Activated naive CD8-positive, alpha-beta T cell treated with anti-CD3 and anti-CD28 coated beads, Interleukin-2, amount 50 U/mL, for 16 hours (primary cell): ENCODE results near the gene ALKBH4.
"Not testable (repeated sequence)": the region's sequence is repeated elsewhere in the genome, so short reads cannot be mapped to it uniquely, and the experiment has no call there.

Experiments
- DNase-seq: peaks from one replicate; pipeline ENCODE4 v3.0.0-alpha.2; 2020; ENCODE audit warnings: low read depth, low spot score

Gene ALKBH4

DNA sequence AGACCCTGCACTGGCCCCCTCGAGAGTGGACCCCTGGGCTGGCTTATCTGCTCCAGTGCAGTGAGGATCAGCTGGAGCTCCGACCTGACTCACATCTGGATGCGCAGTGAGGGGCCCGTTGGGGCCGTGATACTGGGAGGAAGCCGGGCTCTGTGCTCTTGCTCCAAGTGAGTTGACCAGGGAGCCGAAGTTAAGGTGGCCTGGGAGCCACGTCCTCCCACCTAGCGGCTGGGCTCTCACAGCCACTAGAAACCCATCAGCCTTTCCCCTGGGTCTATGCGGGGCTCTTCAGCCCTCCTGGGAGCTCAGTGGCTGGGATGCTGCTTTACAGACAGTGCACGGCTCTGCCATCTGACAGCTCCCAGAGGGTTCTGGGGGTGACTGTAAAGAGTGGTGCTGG lies 9.1 kb downstream of the ALKBH4 start:
- DNase-seq: no peak

DNA sequence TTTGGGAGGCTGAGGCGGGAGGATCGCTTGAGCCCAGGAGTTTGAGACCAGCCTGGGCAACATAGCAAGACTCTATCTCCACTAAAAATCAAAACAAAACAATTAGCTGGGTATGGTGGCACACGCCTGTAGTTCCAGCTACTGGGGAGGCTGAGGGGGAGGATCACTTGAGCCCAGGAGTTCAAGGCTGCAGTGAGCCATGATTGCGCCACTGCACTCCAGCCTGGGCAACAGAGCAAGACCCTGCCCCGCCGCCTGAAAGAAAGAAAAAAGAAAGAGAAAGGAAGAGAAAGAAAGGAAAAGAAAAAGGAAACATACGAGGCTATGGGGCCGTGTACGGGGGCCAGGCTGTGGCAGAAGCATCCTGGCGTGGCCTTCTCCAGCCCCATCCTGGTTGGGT lies 9.7 kb downstream of the ALKBH4 start:
- DNase-seq: not testable (repeated sequence)

DNA sequence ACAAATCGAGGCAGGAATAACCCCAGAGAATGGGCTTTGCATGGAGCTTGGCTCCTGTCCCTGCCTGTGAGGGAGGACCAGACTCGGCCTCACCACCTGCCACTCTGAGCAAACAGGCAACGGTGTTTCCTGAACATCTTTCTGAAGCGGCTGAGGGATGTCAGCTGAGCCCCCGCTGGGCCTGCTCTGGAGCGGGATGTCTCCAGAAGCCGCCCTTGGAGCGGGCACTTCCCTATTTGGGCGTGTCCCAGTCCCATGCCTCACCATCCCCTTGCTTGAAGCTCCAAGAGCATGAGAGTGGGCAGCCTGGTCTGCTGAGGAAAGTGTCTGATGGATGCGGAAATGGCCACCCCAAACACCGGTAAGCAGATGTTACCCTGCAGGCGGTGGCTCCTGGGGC lies 10.2 kb downstream of the ALKBH4 start:
- DNase-seq: no peak

DNA sequence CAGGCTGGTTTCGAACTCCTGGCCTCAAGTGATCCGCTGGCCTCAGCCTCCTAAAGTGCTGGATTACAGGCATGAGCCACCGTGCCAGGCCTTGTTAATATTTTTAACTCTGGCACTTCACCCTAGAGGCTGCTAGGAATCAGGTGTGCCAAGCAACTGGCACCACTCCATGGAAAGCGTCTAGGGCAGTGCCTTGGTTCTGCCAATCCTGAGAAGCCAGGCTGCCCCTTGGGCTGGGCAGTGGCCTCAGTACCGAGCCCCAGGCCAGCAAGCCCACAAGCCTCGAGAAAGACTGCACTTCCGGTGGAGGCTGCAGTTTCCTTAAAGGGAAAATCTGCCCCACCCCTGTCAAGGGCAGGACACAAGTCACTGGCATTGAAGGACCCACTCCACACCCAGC lies 11.3 kb downstream of the ALKBH4 start:
- DNase-seq: no peak

DNA sequence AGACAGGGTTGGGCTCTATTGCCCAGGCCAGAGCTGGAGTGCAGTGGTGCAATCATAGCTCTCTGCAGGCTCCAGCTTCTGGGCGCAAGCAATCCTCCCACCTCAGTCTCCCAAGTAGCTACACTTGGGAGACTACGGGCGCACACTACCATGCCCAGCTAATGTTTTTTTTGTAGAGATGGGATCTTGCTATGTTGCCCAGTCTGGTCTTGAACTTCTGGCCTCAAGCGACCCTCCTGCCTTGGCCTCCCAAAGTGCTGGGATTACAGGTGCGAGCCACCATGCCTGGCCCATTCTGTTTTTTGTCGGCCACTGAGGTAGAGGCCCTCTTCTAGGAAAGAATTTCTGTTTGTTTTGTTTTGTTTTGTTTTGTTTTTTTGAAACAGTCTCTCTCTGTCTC lies 12.2 kb downstream of the ALKBH4 start:
- DNase-seq: no peak

DNA sequence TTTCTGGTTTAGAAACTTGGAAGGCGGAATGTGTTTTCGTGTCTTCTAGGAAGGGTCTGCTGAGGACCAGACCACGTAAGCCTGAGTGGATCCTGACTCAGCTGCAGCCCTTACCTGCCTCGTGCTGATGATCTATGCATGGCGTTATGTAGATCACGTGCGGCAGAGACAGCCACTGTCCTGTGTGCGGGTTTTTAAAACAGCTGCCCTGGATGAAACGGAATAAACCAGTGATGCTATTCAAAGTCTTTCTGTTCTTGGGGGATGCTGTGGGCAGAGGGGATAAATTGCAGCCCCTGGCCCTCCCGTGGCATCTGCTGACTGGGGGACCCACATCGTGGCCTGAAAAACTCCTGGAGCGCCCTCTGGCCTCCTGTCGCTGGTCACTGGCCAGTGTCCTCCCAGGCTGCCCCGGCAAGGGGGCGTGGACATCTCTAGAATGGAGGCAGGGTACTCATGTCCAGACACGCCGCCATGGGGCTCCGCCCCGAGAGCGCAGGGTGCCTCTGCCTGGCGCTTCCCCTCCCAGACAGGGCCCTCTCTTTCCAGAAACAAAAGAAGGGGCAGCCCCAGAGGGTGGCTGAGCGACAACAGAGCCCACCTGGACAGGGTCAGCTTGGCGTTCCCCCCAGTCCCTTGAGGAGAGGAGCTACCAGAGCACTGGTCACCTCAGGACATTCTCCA lies 13.2 kb downstream of the ALKBH4 start:
- DNase-seq: no peak

DNA sequence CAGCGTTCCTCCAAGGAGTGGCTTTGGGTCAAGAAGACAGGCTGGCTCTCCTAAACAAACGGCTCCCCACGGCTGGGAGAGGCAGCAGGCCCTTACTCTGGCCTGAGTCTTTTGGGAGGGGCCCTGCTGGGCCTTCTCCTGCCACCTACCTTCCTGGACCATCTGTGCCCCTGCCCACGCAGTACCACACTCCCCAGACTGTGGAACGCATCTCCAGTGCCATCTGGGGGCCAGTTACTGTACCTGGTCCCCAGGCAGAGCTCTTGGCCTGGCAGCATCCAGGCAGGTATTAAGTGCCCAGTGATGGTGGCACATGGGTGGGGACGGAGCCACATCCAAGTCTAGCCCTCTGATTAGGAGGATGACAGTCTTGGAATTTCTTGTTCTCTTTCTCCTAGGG lies 14.4 kb downstream of the ALKBH4 start:
- DNase-seq: no peak

DNA sequence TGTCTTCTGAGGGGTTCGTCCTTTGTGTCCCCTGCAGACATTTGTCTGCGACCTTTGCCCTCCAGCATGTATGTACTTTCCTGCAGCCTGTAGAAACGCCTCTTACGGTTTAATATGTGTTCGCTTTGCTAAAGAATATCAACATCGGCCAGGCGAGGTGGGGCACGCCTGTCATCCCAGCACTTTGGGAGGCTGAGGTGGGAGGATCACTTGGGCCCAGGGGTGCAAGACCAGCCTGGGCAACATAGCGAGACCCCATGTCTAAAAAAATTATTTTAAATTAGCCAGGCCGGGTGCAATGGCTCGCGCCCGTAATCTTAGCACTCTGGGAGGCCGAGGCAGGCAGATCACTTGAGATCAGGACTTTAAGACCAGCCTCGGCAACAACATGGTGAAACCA lies 15.5 kb downstream of the ALKBH4 start:
- DNase-seq: no peak

DNA sequence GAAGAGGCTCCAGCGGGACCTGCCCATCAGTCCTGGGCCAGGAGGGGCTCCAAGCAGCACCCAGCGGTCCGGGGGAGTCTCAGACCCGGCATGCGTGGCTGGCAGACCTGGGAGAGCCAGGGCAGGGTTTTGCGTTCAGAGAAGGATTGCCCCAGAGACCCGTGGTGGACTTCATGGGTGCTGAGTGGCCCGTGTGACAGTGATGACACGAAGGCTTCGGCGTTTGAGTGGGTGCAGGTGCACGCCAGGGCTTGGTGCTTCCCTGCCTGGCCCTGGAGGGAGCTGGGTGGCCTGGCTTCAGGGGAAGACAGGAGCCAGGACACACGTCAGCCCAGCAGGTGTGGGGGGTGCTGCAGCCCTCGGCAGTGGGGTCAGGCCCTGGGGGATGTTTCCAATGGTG lies 17.4 kb downstream of the ALKBH4 start:
- DNase-seq: no peak

DNA sequence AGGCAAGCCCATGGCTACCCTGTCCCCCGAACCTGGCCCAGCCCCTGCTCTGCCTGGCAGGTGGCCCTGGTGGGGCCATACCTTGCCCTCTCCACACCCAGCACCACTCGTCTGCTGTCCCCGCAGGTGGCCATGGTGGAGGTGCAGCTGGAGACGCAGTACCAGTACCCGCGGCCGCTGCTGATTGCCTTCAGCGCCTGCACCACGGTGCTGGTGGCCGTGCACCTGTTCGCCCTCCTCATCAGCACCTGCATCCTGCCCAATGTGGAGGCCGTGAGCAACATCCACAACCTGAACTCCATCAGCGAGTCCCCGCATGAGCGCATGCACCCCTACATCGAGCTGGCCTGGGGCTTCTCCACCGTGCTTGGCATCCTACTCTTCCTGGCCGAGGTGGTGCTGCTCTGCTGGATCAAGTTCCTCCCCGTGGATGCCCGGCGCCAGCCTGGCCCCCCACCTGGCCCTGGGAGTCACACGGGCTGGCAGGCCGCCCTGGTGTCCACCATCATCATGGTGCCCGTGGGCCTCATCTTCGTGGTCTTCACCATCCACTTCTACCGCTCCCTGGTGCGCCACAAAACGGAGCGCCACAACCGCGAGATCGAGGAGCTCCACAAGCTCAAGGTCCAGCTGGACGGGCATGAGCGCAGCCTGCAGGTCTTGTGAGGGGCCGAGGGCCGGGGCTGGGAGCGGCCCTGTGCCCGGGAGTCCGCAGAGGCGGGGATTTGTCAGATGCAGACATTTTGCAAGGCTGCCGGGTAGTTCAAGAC lies 18.1 kb downstream of the ALKBH4 start:
- no peak for DNase-seq

DNA sequence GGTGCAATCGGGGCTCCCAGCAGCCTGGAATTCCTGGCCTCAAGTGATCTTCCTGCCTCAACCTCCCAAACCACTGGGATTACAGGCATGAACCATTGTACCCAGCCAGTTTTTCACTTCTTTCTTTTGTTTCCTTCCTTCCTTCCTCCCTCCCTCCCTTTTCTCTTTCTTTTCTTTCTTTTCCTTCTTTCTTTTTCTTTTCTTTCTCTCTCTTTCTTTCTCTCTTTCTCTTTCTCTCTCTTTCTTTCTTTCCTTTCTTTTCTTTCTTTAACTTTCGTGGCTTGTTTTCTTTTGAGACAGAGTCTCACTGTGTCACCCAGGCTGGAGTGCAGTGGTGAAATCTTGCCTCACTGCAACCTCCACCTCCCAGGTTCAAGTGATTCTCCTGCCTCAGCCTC lies 19.0 kb downstream of the ALKBH4 start:
- DNase-seq: no peak

DNA sequence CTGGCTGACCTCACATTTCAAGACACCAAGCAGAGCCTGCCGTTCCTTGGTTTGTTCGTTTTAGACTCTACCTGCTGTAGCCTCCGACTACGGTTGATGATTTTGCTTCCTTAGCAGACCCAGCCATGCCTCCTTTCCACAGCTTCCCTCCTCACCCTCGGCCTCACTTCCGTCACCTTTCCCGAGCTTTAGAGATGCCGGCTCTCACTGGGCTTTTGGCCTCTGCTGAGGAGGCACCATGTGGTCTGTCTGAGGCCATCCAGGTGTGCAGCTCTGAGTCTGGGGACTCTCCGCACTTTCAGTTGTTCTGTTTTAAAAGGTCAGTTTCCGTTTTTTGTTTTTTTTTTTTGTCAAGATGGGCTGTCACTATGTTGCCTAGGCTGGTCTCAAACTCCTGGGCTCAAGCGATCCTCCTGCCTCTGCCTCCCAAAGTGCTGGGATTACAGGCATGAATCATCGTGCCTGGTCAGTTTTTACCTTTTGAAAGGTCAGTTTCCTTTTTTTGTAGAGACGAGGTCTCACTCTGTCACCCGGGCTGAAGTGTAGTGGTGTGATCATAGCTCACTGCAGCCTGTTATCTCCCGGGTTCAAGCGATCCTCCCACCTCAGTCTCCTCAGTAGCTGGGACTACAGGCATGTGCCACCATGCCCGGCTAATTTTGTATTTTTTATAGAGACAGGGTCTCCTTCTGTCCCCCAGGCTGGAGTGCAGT lies 19.5 kb downstream of the ALKBH4 start:
- no peak for DNase-seq

DNA sequence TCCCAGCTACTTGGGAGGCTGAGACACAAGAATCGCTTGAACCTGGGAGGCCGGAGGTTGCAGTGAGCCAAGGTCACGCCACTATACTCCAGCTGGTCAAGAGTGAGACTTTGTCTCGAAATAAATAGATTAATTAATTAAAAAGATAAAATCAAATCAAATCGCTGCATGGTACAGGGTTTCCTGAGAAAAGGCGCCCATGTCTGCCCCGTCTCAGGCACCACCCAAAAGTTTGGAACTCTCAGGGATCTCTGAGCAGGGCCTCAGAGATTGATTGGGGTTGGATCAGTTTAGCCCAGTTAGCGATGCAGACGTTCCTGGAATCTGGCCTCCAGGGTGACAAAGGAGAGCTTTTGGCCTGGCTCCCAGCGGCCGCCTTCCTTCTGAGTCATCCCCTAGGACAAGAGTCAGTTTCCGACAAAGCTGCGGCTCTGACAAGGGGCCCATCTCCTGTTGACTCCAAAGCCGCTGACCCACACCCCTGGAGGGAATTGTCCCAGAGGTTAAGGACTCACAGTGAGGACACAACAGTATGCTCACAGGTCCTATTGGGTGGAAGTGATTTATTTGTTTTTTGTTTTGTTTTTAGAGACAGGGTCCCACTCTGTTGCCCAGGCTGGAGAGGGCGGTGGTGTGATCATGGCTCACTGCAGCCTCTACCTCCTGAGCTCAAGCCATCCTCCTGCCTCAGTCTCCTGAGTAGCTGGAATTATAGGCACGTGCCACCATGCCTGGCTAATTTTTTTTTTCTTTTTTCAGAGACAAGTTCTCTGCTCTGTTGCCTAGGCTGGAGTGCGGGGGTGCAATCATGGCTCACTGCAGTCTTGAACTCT lies 24.5 kb downstream of the ALKBH4 start:
- no peak for DNase-seq

DNA sequence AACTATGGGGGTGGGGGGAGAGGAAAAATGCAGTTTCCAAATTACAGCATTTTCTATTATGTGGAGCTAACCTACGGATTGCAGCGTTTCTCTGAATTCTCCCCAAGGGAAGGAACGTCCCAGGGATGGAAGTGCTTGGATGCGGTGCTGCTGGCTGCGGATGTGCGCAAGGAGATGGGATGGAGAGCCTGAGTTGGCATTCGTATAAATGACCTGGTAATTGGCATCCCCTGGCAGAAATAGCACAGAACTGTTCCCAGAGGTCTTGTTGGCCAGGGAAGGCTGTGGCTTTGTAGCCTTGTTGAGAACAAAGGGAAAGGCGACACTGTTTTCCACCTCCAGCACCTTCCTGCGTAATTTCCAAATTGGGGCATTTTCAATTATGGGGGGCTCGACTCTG lies 28.5 kb downstream of the ALKBH4 start:
- no peak for DNase-seq

DNA sequence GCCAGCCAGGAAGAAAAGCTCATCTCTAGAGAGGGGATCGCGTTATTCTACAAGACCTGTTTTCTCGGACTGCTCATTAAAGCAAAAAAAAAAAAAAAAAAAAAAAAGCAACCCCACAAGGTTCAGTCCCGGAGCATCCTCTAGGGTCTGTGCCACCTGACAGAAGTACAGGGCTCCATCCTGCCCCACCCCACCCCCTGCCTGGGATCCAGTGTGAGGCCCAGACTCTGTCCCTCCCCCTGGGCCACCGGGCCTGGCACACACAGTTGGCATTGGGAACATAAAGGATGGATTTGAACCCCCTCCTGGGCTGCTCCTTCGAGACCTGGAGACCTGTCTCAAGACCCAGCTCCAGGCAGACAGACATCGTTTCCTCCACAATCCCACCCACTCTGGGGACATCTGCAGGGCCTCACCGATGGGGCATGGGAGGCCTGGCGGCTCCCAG lies 30.6 kb downstream of the ALKBH4 start:
- DNase-seq: no peak

DNA sequence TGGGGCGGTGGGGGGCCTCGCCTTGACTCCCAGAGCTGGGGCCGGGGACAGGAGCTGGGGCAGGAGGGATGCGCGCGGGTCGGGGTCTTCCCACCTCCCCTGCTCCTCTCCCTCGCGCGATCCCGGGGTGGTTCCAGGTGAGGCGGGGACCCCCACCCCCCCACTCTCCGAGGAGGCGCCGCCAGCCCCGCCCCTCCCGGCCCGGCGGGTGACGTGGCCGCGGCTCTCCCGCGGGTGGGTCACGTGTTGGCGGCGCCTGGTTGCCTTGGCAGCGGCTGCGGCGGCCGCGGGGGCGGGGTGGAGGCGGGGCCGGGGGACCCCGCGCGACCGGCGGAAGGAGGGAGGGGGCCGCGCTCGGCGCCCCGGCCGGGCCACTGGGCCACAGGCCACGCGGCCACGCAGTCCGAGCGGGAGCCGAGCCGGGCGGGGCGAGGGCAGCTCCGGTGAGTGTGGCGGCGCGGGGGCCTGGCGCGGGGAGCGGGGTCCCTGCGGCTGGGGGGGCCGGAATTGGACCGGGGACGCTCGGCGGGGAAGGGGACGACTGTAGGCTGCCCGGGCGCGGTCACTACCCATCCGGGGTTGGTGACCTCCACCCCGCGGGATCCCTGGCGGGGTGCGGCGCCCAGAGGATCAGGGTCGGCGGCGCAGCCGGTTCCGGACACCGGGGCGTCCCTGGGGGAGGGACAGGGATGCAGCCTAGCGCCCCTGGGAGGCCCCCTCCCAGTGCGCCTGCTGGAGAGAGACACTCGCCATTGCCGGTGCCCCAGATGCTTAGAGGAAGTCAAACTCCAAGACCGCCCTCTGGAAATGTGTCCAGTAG lies 31.2 kb downstream of the ALKBH4 start, which contains the start of gene ORAI2:
TSS of gene ORAI2 (plus strand) at position 357 of the 820 bp plus-strand sequence. CDS start 5,382 bp downstream, outside the sequence.
- peak; percentile 68 for DNase-seq

DNA sequence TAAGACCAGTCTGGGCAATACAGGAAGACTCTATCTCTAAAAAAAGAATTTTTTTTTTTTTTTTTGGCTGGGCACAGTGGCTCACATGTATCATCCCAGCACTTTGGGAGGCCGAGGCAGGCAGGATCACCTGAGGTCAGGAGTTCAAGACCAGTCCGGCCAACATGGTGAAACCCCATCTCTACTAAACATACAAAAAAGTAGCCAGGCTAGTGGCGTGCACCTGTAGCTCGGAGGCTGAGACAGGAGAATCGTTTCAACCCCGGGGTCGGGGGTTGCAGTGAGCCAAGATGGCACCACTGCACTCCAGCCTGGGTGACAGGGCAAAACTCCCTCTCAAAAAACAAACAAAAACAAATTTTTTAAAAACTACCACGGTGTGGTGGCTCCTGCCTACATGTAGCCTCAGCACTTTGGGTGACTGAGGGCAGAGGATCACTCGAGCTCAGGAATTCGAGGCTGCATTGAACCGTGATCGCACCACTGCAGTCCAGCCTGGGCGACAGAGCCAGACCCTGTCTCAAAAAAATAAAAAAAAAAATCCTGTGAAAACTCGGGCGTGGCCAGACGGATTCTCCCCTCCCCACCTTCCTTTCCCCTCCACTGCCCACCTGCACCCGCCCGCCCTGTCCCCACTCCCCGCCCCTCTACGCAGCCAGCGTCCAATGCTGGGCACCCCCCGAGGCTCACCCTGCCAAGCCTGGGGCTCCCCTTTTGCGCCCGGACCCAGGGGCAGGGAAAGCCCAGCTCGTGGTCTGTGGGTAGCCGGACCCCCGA lies 32.0 kb downstream of the ALKBH4 start:
- DNase-seq: no peak

DNA sequence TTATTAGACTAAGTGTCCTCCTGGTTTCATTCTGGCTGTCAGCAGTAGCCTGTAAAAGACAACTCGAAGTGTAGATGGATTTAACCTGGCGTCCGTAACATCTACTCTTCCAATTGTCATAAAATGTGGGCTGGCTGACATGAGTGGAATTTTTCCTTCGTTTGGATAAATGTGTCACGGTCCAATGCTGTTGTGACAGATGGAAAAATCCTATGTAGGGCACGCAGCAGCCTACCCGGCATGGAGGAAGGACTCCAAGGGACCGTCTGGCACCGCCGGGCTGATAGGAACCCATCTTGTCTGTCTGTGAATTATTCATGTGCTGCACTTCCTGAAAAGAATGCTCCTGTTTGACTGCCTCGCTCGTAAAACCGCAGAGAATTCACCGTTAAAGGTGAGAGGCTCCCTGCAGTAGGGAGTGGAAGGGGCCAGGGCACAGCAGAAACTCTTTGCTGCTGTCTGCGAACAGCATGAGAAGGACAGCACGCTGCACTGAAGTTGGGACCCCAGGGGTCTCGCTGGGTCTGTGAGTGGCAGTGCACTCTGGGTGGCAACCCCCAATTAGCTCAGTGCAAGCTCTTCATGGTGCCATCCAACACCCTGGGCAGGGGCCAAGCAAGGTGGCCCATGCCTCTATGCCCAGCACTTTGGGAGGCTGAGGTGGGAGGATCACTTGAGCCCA lies 32.9 kb downstream of the ALKBH4 start:
- DNase-seq: no peak

DNA sequence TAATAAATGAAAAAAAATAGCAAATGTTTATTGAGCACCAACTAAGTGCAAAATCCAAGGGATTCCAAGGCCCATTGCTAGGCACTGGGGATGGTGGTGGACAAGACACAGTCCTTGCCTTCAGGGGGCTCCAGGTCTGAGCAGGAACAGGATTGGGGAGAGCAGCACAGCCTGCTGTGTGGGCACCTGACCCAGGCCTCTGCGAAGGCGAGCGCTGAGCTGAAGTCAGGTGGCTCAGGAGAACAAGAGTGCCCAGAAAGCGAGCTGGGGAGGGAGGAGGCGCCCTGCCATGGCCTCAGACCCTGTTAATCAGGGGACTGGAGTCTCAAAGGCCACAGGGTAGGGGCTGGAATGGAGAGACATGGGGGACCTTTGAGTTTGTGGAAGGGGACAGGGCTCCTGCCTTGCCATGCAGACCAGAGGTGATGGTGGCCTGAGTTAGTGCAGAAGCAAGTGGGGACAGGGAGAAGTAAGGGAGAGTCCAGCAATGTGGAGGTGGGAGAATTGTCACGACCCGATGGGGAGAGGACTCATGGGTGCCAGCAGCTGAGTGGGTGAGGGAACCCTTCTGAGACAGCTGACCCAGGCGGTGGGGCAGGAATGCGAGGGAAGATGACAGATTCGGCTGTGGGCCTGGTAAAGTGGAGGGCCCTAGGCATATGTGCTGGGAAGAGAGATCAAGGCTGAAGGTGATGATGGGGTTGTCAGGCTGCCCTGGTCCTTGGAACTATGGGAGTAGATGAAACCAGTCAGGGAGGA lies 35.3 kb downstream of the ALKBH4 start:
- no peak for DNase-seq
